NCI-H1048 (cell line): ENCODE results near the gene PFDN2.
"Not testable (repeated sequence)": the region's sequence is repeated elsewhere in the genome, so short reads cannot be mapped to it uniquely, and the experiment has no call there.

Source experiments
- DNase-seq: peaks from one replicate; lab custom pipeline; 2025; lab: John Stamatoyannopoulos, UW

PFDN2 gene

DNA sequence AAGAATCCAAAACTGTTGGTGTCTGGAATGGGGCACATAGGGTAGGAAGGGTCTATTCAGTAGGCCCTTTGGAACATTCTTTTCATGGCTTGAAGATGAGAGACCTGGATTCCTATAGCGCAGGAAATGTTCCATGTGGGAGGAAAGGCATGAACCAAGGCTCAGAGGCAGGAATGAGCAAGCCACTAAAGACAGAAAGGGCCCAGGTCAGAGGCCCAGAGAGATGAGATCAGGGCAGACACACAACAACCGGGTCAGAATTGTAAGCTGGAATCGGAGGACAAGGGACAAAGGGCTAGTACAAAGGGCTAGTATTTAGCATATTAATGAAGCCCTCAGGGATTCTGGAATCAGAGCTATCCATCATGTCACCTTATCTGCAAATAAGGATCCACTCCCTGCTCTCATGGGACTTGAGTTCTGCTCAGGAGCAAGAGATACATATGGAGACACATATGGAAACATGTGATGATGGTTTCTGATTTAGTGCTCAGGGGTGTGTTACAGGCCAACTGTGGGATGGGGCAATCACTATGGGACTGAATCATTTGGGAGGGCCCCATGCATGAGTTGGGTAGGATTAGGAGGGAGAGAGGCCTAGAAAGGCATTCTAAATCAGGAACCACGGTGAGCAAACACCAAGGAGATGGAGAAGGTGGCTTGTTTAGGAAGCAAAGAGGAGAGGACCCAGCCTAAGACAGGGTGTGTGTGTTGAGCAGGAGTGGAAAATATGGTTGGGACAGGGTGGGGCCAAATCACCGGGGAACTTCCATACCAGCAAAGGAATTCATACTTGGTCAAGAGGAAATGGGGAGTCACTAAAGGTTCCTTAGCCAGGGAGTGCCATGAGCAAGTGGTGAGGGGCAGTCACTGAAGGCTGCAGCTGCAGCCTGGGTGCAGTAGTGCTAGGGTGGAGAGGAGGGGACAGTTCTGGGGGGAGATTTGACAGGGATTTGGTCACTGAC, 37.1 kb downstream of the PFDN2 start:
- DNase-seq = no peak

DNA sequence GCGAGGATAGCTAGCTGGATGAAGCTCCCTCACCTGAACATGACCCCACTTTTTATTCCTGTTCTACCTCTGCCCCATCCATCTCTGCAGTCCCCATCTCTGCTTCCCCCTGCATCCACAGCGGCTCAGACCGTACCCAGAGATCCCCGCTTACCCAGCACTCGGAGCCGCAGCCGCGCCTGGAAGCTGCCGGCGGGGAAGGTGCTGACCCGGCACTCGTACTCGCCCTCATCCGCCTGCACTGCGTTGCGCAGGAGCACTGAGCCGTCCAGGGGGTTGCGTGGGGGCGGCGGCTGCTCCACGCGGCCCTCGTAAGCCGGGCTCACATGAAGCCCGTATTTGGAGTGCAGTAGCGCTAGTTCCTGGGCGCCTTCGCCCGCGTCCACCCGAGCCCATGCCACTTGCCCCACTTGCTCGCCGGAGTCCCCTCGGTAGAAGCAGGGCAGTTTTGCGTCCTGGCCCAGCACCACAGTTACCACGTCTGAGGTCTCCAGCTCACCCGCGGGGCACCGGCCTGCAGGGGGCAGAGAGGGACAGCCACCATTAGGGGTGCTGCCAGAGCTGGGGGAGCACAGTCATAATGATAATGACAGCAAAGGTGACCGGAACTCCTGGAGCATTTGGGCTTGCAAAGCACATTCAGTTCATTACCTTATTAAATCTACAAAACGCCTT, 38.3 kb downstream of the PFDN2 start:
- no peak for DNase-seq

DNA sequence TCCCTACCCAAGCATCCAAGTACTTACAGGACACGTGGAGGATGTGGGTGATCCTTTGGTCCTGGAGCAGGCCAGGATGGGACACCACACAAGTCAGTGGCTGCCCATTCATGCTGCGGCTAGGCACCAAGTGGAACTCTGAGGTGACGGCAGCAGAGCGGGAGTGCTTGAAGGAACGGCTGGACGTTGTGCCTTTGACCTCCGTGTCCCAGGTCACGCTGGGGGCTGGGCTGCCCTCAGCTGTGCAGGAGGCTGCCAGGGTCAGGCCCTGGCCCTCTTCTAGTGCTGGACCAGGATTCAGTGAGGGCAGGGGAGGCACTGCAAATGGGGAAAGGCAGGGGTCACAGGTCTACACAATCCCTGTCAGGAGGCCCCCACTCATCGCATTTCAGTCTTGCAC, 40.4 kb downstream of the PFDN2 start:
- DNase-seq = no peak

DNA sequence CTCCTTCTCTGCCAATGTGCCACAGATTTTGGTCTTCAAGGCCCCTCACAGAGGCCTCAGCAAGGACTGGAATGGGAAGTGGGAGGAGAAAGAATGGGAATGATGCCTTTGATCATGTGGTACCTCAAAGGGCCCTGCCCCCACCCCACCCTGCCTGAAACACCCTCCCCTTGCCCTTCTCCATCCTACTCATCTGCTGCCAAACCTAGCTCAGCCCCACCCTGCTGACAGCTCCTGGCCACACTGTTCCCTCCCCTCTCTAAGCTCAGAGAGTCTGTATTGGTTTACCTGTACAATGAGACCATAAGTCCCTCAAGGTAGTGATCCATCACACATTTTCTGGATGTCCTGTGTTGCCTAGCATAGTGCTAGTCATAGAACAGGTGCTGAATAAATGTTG, 41.4 kb downstream of the PFDN2 start:
- no peak for DNase-seq

DNA sequence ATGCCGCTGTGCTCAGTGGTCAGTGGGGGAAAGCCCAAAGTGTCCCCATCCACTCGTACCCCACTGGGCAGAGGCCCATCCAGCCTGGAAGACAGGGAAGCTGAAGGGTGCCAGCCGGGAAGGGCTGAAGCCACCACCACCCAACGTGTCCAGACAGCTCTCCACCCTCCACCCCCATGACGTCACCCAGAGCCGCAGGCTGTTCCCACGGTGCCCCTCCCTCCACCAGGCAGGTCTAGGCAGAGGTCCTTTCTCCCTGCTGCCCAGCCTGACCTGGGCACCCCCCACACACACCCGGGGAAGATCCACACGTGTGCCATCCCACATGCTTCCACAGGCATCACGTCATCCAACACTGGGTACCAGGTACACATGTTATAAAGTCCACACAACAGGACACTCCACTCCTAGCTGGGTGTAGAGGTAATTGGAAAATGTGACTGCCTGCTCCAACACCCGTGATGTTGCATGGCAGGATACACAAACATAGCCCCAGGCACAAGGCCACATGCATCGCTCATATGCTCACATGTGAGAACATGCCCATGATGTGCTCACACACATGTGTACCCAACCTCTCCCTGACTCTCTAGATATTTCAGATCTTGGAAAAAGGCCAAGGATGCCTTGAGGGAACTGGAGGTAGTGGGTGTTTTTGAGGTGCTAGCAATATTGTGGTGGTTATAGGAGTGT, 43.0 kb downstream of the PFDN2 start:
- DNase-seq = no peak

DNA sequence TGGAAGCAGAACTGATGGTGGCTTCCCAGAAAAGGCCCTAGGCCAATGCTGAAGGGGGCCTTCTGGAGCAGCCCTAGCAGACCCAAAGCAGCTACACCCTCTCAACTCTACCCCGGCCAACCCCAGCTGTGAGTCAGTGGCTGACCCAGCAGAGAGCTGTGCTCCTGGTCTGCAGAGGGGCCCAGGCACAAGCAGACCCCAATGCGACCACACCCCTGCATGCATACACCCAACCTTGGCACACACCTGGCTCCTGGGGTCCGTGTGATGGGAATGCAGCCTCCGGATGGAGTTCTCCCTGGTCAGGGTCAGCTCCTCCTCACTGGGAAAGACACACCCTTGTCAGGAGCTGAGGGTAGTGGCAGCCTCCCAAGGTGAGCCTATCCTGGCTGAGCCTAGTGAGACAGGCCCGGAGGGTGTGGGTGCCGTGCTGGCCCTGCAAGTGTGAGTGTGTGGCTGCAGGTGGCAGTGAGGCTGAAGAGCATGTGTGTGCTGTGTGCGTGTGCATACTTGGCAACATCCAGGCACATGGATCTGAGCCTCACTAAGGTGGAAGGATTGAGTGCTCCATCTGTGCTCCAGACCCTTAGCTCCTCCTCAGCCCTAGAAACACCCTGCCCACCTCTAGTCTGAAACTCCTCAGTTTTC, 44.2 kb downstream of the PFDN2 start:
- no peak for DNase-seq

DNA sequence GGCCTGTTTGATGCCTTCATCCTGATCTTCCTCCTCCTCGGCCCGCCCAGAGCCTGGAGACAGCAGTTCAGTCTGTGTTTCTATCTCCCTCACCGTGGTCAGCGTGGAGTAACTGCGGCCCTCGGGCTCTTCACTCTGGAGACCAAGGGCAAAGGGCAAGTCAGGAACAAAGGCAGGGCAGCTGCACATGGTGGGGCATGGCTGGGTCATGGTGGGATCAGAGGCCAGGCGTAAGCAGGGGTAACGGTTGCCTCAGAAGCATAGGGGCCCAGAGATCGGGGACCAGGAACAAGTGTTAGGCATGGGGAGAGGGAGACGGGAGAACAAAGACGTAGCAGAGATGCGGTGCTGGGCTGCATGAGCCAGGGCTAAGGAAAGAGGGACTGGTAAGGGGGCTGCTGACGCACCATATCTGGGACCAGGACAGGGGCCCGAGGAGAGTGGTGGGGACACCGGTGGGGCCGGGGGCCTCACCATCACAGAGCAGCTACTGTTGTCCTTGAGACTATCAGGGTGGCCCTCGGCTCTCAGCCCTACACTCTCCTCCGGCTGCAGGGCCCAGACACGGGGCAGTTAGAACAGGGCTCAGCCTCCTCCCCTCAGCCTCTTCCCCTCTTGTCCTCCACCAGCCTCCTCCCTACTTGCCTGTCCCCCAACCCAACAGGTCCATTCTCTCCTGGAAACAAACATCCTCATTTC, 44.9 kb downstream of the PFDN2 start:
- no peak for DNase-seq

DNA sequence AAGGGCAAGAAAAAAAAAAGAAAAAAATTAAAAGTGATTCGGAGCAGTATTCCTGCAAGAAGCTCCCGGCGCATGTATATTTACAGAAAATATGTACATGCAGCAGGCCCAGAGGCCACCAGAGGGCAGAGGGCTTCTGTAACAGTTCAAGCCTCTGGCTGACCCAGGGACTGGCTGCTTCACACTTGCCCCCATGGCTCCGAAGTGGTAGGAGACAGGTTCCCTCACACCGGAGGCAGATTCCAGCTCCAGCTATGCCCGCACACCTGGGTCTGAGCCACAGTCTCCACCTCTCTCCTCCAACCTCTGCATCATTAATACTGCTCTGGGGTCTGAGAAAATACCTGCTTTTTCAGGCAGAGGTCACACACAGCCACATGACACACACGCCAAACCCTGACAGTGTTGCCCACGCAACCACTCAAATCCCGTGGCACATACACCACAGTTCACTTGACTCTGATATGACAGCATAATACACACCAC, 45.9 kb downstream of the PFDN2 start:
- DNase-seq = no peak

DNA sequence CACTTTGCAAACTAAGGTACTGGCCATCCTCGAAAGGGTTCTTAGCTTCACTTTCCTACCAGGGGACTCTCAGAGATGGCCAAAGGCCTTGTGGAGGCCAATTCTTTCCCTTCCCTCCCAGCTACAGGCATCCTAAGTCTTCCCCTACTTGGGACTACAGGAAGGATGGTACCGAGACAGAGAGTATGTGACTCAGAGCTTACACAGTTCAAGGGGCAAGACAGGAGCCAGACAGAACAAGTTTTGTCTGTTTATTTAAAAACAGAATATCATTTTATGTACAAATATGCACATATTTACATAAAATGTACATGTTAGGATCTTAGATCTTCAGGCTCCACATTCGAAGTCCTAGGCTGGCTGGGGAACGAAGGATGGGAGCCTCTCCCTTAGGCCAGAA, 47.1 kb downstream of the PFDN2 start:
- DNase-seq = no peak

DNA sequence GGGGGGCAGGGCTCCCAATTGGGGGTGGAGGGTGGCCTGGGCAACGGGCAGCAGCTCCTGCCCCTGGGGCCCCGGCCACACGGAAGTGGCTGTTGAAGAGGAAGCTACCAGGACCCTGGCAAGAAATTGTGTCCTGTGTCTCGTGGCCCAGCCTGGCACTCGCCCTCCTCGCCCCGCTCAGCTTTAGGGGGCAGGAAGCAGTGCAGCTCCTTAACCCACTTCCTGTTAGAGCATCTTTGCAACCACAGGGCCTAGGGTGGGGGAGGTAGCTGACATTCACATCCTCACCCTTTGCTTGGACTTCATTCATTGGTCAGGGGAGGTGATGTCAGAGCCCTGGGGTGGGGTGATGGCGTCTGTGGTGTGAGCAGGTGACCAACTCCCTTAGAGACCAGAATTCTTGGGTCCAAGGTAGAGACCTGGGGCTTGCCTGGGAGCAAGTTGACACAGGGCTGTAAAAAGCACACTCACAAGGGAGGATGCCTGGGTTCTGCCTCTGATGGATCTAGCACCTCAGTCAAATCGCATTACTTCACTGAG, 48.0 kb downstream of the PFDN2 start, which contains the start of gene ARHGAP30:
TSS of gene ARHGAP30 (minus strand) at position 161 of the 540 bp plus-strand sequence. CDS start 267 bp downstream, outside the sequence.
- DNase-seq = no peak

DNA sequence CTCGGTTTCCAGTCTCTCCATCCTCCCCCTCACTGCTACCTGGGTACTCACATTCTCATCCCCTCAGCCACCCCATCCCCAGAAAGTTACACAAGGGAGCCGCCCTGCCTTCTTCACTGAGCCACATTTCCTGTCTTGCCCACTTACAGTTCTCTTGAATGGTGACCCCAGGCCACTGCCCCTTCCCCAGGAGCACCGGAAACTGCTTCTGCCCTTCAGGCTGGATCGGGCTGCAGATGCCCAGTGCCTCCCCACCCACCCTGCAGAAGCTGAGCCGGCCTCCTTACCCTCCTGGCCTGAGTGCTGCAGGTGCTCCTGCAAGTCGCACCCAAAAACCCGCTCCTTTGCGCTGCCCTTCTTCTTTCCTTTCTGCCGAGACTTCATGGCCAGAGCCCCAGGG, 48.6 kb downstream of the PFDN2 start:
- no peak for DNase-seq

DNA sequence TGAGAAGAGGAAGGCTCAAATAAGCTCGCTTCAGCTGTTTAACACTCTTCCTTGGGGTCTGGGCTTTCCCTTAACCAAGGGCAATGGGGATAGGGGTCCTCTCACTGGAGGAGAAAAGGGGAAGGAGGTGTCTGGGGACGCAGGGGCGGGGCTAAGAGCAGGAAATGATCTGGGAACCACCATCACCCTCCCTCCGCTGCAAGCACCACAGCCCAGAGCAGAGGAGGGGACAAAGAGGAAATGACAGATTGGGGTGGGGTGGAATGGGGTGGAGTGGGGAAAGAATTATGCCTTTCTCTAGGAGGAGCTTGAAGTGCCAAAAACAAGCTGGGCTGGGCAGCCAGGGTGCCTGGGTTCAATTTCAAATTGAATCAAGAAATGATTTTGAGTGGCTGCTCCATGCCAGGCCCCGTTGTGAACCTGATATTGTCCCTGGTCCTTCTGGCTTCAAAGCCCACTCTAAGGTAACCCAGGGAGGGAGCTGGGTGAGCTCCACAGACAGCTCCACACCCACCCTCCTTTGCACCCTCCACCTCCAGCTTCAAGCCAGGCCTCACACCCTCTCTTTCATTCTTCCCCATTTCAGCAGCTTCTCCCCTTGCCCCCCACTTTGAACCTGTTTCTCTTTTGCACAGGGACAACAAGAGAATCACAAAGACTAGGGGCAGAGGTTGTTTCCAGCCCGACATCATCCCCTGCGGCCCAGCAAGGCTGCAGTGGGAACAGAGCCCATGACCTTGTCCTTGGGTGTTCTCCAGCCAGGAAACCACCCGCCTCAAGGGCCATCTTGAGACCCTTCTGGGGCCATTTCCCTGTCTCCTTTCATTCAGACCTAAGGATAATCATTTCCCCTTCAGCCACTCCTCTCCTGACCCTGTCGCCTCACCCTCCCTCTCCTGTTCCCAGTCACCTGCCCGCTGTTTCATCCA, 49.3 kb downstream of the PFDN2 start:
- DNase-seq = no peak

DNA sequence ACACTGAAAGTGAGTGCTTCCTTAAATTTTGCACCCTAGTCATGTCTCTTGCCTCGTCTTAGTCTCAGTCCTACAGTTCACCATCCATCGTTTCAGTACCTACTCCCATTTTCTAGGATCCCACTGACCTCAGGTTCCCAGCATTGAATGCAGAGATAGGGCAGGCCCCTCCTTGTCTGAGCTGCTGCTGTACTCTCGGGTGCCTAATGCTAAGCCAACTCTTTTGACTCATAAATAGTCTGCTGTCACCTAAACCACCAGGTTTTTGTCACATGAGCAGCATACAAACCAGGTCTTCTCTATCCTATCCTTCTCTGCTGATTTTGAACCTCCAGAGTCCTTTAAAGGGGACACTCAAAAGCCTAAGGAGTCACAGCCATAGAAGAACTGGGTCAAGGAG, 51.1 kb downstream of the PFDN2 start:
- DNase-seq = no peak

DNA sequence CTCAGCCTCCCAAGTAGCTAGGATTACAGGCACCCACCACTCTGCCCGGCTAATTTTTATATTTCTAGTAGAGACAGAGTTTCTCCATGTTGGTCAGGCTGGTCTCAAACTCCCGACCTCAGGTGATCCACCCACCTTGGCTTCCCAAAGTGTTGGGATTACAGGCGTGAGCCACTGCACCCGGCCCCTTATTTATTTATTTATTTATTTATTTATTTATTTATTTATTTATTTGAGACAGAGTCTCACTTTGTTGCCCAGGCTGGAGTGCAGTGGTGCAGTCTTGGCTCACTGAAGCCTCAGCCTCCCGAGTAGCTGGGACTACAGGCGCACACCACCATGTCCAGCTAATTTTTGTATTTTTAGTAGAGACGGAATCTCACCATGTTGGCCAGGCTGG, 52.2 kb downstream of the PFDN2 start:
- not testable (repeated sequence) for DNase-seq

DNA sequence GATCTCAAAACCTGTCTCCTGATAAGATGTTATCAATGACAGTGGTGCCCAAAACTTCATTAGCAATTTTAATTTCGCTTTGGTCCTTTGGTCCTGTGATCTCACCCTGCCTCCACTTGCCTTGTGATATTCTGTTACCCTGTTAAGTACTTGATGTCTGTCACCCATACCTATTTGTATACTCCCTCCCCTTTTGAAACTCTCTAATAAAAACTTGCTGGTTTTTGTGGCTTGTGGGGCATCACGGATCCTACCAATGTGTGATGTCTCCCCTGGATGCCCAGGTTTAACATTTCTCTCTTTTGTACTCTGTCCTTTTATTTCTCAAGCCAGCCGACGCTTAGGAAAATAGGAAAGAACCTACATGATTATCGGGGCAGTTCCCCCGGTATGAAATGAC, 53.9 kb downstream of the PFDN2 start:
- DNase-seq = not testable (repeated sequence)

DNA sequence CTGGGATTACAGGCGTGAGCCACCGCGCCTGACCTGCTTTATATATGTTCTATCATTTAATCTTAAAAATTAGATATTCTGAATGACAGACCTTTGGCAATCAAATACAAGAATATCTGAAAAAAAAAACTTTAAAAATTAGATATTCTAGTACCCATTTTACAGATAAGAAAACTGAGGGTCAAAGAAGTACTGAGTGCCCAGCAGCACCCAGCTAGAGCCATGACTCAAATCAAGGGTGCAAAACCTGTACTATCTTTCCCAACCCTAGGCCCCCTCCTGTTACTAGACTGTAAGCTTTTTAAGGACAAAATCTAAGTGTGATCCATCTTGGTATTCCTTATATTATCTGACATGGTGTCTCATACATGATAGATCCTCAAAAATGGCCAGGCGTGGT, 56.4 kb downstream of the PFDN2 start:
- no peak for DNase-seq

DNA sequence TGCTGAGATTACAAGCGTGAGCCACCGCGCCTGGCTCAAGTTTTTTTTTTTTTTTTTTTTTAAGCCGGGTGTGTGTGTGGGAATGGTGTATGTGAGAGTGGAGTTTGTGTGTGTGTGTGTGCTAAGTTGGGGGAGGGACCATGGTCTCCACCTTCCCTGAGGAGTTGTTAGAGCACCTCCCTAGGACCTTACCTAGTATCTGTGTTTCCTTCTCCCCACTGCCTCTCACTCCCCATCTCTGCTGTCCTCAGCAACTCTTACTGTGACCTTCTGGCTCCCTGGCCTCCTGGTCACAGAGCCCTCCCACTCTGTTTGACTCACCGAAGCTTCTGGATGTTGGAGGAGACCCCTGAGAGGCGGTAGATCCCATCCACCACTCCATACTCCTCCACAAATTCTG, 58.5 kb downstream of the PFDN2 start:
- DNase-seq = no peak

DNA sequence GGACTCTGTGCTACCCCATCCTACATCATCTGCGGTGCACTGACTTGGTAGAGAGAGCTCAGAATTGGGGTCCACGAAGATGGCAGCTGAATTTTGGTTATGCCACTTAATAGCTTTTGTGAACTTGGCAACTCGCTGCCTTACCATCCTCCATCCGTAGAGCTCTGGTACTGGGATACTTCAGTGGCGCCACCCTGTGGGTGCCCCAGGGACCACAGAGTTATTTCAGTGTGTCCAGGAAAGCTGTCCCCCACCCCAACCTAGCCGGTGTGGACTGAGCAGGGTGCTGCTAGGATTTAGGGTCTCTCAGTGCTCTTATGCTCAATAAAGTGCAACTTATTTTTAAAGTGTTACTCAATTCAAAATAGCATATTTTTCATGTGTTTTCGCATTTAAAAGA, 63.0 kb downstream of the PFDN2 start:
- DNase-seq = no peak

DNA sequence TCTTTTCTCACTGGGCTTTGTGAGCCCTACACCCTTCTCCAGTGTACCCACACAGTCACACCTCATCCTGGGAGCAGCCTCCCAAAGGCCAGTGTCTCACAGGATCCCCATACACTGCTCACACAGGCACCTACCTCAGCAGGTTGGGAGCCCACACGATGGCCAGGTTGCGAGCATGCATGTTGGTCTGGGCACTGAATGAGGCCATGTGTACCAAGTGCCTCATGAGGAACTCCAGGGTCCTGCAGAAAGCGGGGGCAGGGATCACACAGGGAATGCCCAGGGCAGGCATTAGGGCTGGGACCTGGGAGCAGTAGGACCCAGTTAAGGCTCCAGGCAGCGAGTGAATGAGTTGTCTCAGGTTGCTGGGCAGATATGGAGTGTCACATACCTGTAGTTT, 63.6 kb downstream of the PFDN2 start:
- DNase-seq = no peak

DNA sequence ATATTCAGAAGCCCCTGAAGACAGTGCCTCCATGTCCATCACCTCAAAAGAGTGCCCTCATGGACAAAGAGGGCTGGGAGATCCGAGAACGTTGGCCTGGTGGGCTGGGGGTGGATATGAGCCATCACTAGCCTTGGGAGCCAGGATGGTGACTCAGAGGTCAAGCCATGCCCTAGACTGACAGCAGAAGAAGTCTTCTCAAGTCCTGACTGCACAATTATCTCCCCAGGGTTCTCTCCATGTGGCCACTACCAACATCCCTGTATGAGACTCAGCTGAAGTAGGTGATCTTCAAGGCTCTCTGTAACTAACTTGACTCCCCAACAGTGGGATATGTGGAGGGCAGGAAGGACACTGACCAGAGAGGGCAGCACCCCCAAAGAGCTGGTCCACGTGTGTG, 64.9 kb downstream of the PFDN2 start:
- DNase-seq = no peak
